ENCODE measurements around the gene FANCC. TPM values are rescaled to one million over a fixed set of nuclear protein-coding genes. Genes with fewer than 3 reads are reported as not detected.

The FANCC gene
- total RNA-seq, 2 experiments from 2014 or later, result 15.9 to 16.7 TPM

- Mint-ChIP-seq H3K36me3 (ENCODE audit: low read depth) (peaks cover 2% of the 10 kb centered on the region), H3K4me1 (no peaks in the 10 kb centered on the region), H3K4me3 (no peak overlapping the region), H3K9me3 (ENCODE audit: low read depth) (no peaks in the 10 kb centered on the region), H3K27me3 (no peaks in the 10 kb centered on the region), H3K27ac (no peak overlapping the region)
- DNase-seq (no peak), ATAC-seq (no peak)
- POLR2A ChIA-PET, result no interaction called here
- intact Hi-C loops (cut with DNase I, micrococcal nuclease), result no loop called here
- CTCF ChIA-PET, result interaction anchor here (0.8 kb wide), 1 partner anchor 413 kb away, joined by 3 read pairs; no protein-coding TSS in a partner anchor
Measured at GRCh38 chr9:95102572-95102971, 214.9 kb downstream of the FANCC start.

- Mint-ChIP-seq H3K4me1 (no peaks in the 10 kb centered on the region), H3K9me3 (ENCODE audit: low read depth) (no peaks in the 10 kb centered on the region), H3K27ac (no peak overlapping the region), H3K27me3 (no peaks in the 10 kb centered on the region), H3K4me3 (no peak overlapping the region), H3K36me3 (ENCODE audit: low read depth) (peaks cover under 1% of the 10 kb centered on the region)
- intact Hi-C loops (cut with DNase I, micrococcal nuclease), result no loop called here
- ChIA-PET POLR2A (no interaction called here), CTCF (no interaction called here)
- ATAC-seq (no peak), DNase-seq (no peak)
Measured at GRCh38 chr9:95102001-95102433, 215.5 kb downstream of the FANCC start.

- Mint-ChIP-seq H3K27ac (no peak overlapping the region), H3K4me1 (no peaks in the 10 kb centered on the region), H3K36me3 (ENCODE audit: low read depth) (no peaks in the 10 kb centered on the region), H3K9me3 (ENCODE audit: low read depth) (no peaks in the 10 kb centered on the region), H3K27me3 (no peaks in the 10 kb centered on the region), H3K4me3 (no peak overlapping the region)
- ChIA-PET CTCF (no interaction called here), POLR2A (no interaction called here)
- no peak for DNase-seq
- intact Hi-C loops (cut with DNase I, micrococcal nuclease), result no loop called here
- no peak for ATAC-seq
Measured at GRCh38 chr9:95101326-95101725, 216.2 kb downstream of the FANCC start.

GRCh38 chr9:95100071-95100627 is 217.4 kb downstream of the FANCC start:
- Mint-ChIP-seq H3K27me3 (no peaks in the 10 kb centered on the region), H3K9me3 (ENCODE audit: low read depth) (no peaks in the 10 kb centered on the region), H3K36me3 (ENCODE audit: low read depth) (no peaks in the 10 kb centered on the region), H3K4me3 (no peak overlapping the region), H3K4me1 (no peaks in the 10 kb centered on the region), H3K27ac (no peak overlapping the region)
- CTCF ChIA-PET, result no interaction called here
- DNase-seq, result no peak
- no peak for ATAC-seq
- POLR2A ChIA-PET, result no interaction called here
- intact Hi-C loops (cut with DNase I, micrococcal nuclease), result no loop called here

- POLR2A ChIA-PET, result no interaction called here
- CTCF ChIA-PET, result no interaction called here
Measured at GRCh38 chr9:95099321-95100070, 218.0 kb downstream of the FANCC start.

GRCh38 chr9:95098391-95098921 is 219.1 kb downstream of the FANCC start:
- H3K9me3 Mint-ChIP-seq (ENCODE audit: low read depth), result no peaks in the 10 kb centered on the region
- intact Hi-C loops (cut with DNase I, micrococcal nuclease), result no loop called here
- no peaks in the 10 kb centered on the region for H3K36me3 Mint-ChIP-seq (ENCODE audit: low read depth)
- no peak for DNase-seq
- H3K27ac Mint-ChIP-seq, result no peak overlapping the region
- no peak overlapping the region for H3K4me3 Mint-ChIP-seq
- H3K4me1 Mint-ChIP-seq, result no peaks in the 10 kb centered on the region
- ChIA-PET CTCF (no interaction called here), POLR2A (no interaction called here)
- ATAC-seq, result no peak
- no peaks in the 10 kb centered on the region for H3K27me3 Mint-ChIP-seq

More at GRCh38 chr9:95099321-95100070, 218.0 kb downstream of the FANCC start:
- DNase-seq (no peak), ATAC-seq (no peak)
- H3K27ac Mint-ChIP-seq, result no peak overlapping the region
- H3K36me3 Mint-ChIP-seq (ENCODE audit: low read depth), result no peaks in the 10 kb centered on the region
- no peaks in the 10 kb centered on the region for H3K4me1 Mint-ChIP-seq
- intact Hi-C loops (cut with DNase I, micrococcal nuclease), result no loop called here
- H3K4me3 Mint-ChIP-seq, result no peak overlapping the region
- no peaks in the 10 kb centered on the region for H3K27me3 Mint-ChIP-seq
- no peaks in the 10 kb centered on the region for H3K9me3 Mint-ChIP-seq (ENCODE audit: low read depth)

- Mint-ChIP-seq H3K27me3 (no peaks in the 10 kb centered on the region), H3K4me1 (peaks cover 8% of the 10 kb centered on the region), H3K36me3 (ENCODE audit: low read depth) (no peaks in the 10 kb centered on the region), H3K27ac (no peak overlapping the region), H3K4me3 (no peak overlapping the region), H3K9me3 (ENCODE audit: low read depth) (no peaks in the 10 kb centered on the region)
- DNase-seq (no peak), ATAC-seq (no peak)
- intact Hi-C loops (cut with DNase I, micrococcal nuclease), result no loop called here
- ChIA-PET POLR2A (no interaction called here), CTCF (no interaction called here)
Measured at GRCh38 chr9:95097279-95097678, 220.2 kb downstream of the FANCC start.

GRCh38 chr9:95096807-95097206 is 220.7 kb downstream of the FANCC start:
- Mint-ChIP-seq H3K27ac (no peak overlapping the region), H3K9me3 (ENCODE audit: low read depth) (no peaks in the 10 kb centered on the region), H3K27me3 (no peaks in the 10 kb centered on the region), H3K4me3 (no peak overlapping the region), H3K36me3 (ENCODE audit: low read depth) (no peaks in the 10 kb centered on the region), H3K4me1 (peaks cover 8% of the 10 kb centered on the region)
- ATAC-seq (no peak), DNase-seq (no peak)
- ChIA-PET POLR2A (no interaction called here), CTCF (interaction anchor here (0.7 kb wide), 1 partner anchor 240 kb away, joined by 3 read pairs; no protein-coding TSS in a partner anchor)
- intact Hi-C loops (cut with DNase I, micrococcal nuclease), result no loop called here

- Mint-ChIP-seq H3K9me3 (ENCODE audit: low read depth) (no peaks in the 10 kb centered on the region), H3K4me3 (no peak overlapping the region), H3K4me1 (peaks cover 8% of the 10 kb centered on the region), H3K27ac (no peak overlapping the region), H3K27me3 (no peaks in the 10 kb centered on the region), H3K36me3 (ENCODE audit: low read depth) (no peaks in the 10 kb centered on the region)
- CTCF ChIA-PET, result interaction anchor here (0.7 kb wide), 1 partner anchor 239 kb away, joined by 3 read pairs; no protein-coding TSS in a partner anchor
- intact Hi-C loops (cut with DNase I, micrococcal nuclease), result no loop called here
- POLR2A ChIA-PET, result no interaction called here
- no peak for ATAC-seq
- no peak for DNase-seq
Measured at GRCh38 chr9:95096381-95096780, 221.1 kb downstream of the FANCC start.

GRCh38 chr9:95095641-95096355 is 221.7 kb downstream of the FANCC start:
- Mint-ChIP-seq H3K27ac (no peak overlapping the region), H3K27me3 (no peaks in the 10 kb centered on the region), H3K4me1 (peaks cover 8% of the 10 kb centered on the region), H3K9me3 (ENCODE audit: low read depth) (no peaks in the 10 kb centered on the region), H3K4me3 (no peak overlapping the region), H3K36me3 (ENCODE audit: low read depth) (no peaks in the 10 kb centered on the region)
- ChIA-PET POLR2A (no interaction called here), CTCF (interaction anchor here (0.7 to 1.4 kb wide), 2 partner anchors 11 to 239 kb away, joined by 3 to 4 read pairs; no protein-coding TSS in a partner anchor)
- DNase-seq (no peak), ATAC-seq (no peak)
- intact Hi-C loops (cut with DNase I, micrococcal nuclease), result no loop called here

GRCh38 chr9:95094002-95094401 is 223.5 kb downstream of the FANCC start:
- ChIA-PET POLR2A (no interaction called here), CTCF (no interaction called here)
- Mint-ChIP-seq H3K27ac (no peak overlapping the region), H3K9me3 (ENCODE audit: low read depth) (no peaks in the 10 kb centered on the region), H3K4me1 (peaks cover 8% of the 10 kb centered on the region), H3K4me3 (no peak overlapping the region), H3K27me3 (no peaks in the 10 kb centered on the region), H3K36me3 (ENCODE audit: low read depth) (no peaks in the 10 kb centered on the region)
- intact Hi-C loops (cut with DNase I, micrococcal nuclease), result no loop called here
- no peak for ATAC-seq
- DNase-seq, result no peak

GRCh38 chr9:95093586-95093985 is 223.9 kb downstream of the FANCC start:
- Mint-ChIP-seq H3K36me3 (ENCODE audit: low read depth) (no peaks in the 10 kb centered on the region), H3K27ac (no peak overlapping the region), H3K9me3 (ENCODE audit: low read depth) (no peaks in the 10 kb centered on the region), H3K4me3 (no peak overlapping the region), H3K27me3 (no peaks in the 10 kb centered on the region), H3K4me1 (peaks cover 8% of the 10 kb centered on the region)
- CTCF ChIA-PET, result no interaction called here
- no peak for ATAC-seq
- POLR2A ChIA-PET, result no interaction called here
- DNase-seq, result no peak
- intact Hi-C loops (cut with DNase I, micrococcal nuclease), result no loop called here

Data from activated CD4-positive, alpha-beta T cell treated with anti-CD3 and anti-CD28 coated beads for 36 hours (primary cell).